HCT116 (cell line): Measurements from ENCODE around the gene TRDMT1. TPM values are rescaled to one million over a fixed set of nuclear protein-coding genes. Genes with fewer than 3 reads are reported as not detected.
A peak's percentile ranks its signal among the peaks of the same experiment; 100 is the strongest.

Experiments used
- ATAC-seq: fragments of 200-7000 bp; cut with Tn5 transposase; 2 replicates; pipeline ENCODE4 v1.9.1; 2020; ENCODE audit warnings: mild to moderate bottlenecking, moderate library complexity
- BruUV-seq: library from RNA; stranded (reverse); fragments of 400-500 nt; replicated peaks from 2 replicates; lab custom pipeline; 2021; lab: Mats Ljungman, UMichigan
- CTCF ChIA-PET: fragments of 300-600 bp; sonication (Branson Sonifier 250); formaldehyde crosslinking; loops from one replicate; lab custom pipeline; 2021; ENCODE audit warnings: antibody characterized with exemption; lab: Charles Lee
- POLR2A ChIA-PET: fragments of 300-600, 350-600 bp; sonication (Branson Sonifier 250); formaldehyde crosslinking; loops from one replicate; lab custom pipeline; 2021; ENCODE audit warnings: antibody characterized with exemption; lab: Charles Lee
- RAD21 ChIA-PET, 2 experiments: fragments of 300-600 bp; sonication (Branson Sonifier 250); formaldehyde crosslinking; loops; one replicate each; lab custom pipeline; 2023; ENCODE audit warnings: low total read pairs in 2 of 2; ENCODE audit not compliant: uncharacterized antibody in 2 of 2, unreplicated experiment in 2 of 2, low non-redundant PET in 1 of 2; lab: Charles Lee
- DNase-seq: peaks from one replicate; pipeline ENCODE4 v3.0.0-alpha.2; 2010; ENCODE audit warnings: low read depth, low spot score
- H2AFZ ChIP-seq: fragments of 200-600 bp; shearing (Covaris generic), sonication (generic); 2 replicates; pipeline ENCODE4 v1.6.1; 2017; ENCODE audit warnings: low read depth, mixed run types, mixed read lengths, antibody characterized with exemption, low read length; ENCODE audit not compliant: poor library complexity, severe bottlenecking
- H3K27ac ChIP-seq: 2 replicates; pipeline ENCODE4 v1.5.1; 2012; ENCODE audit warnings: low read depth, low read length
- H3K27me3 ChIP-seq: fragments of 200-600 bp; sonication (generic); 2 replicates; pipeline ENCODE4 v1.6.1; 2016; ENCODE audit warnings: mixed run types, low read length, mixed read lengths; ENCODE audit not compliant: insufficient read depth
- H3K36me3 ChIP-seq, 2 experiments: fragments of 200-500 bp in 1 of 2; fragments of 200-600 bp in 1 of 2; sonication (Bioruptor generic) in 1 of 2; sonication (generic) in 1 of 2; 2 replicates each; pipeline versions ENCODE4 v1.5.1 to v1.6.1; 2014 to 2016; ENCODE audit warnings: low read length in 2 of 2, inconsistent platforms in 1 of 2, mixed read lengths in 1 of 2, mixed run types in 1 of 2; ENCODE audit not compliant: insufficient read depth in 2 of 2, control insufficient read depth in 1 of 2
- H3K4me1 ChIP-seq, 2 experiments: fragments of 200-600 bp in 1 of 2; sonication (generic) in 1 of 2; 2 replicates each; pipeline versions ENCODE4 v1.5.1 to v1.6.1; 2012 to 2017; ENCODE audit warnings: low read length in 2 of 2, inconsistent platforms in 1 of 2, mild to moderate bottlenecking in 1 of 2, mixed read lengths in 1 of 2, mixed run types in 1 of 2, moderate library complexity in 1 of 2; ENCODE audit not compliant: insufficient read depth in 2 of 2, control insufficient read depth in 1 of 2
- H3K4me2 ChIP-seq: fragments of 200-600 bp; sonication (generic); 2 replicates; pipeline ENCODE4 v1.6.1; 2017; ENCODE audit warnings: mixed run types, low read length, mixed read lengths
- H3K4me3 ChIP-seq, 2 experiments: fragments of 200-600 bp in 1 of 2; sonication (generic) in 1 of 2; replicated peaks in 1 of 2; 2 replicates each; pipeline ENCODE4 v1.5.1; 2011 to 2016; ENCODE audit warnings: low read length in 2 of 2, control low read depth in 1 of 2, low read depth in 1 of 2, mild to moderate bottlenecking in 1 of 2, mixed read lengths in 1 of 2, mixed run types in 1 of 2
- H3K79me2 ChIP-seq: fragments of 200-600 bp; sonication (generic); 2 replicates; pipeline ENCODE4 v1.6.1; 2017; ENCODE audit warnings: mild to moderate bottlenecking, mixed run types, low read length, moderate library complexity, mixed read lengths; ENCODE audit not compliant: insufficient read depth
- H3K9ac ChIP-seq: fragments of 200-600 bp; sonication (generic); 2 replicates; pipeline ENCODE4 v1.6.1; 2016; ENCODE audit warnings: low read length, mixed read lengths
- H3K9me2 ChIP-seq: fragments of 200-600 bp; sonication (generic), shearing (Covaris generic); 2 replicates; pipeline ENCODE4 v1.6.1; 2017; ENCODE audit warnings: mixed run types, mild to moderate bottlenecking, moderate library complexity; ENCODE audit not compliant: insufficient read depth
- H3K9me3 ChIP-seq, 2 experiments: fragments of 200-500 bp in 1 of 2; fragments of 200-600 bp in 1 of 2; sonication (Bioruptor generic) in 1 of 2; sonication (generic) in 1 of 2; 2 replicates each; pipeline ENCODE4 v1.6.1; 2014 to 2017; ENCODE audit warnings: low read length in 2 of 2, mixed read lengths in 2 of 2, inconsistent platforms in 1 of 2, low read depth in 1 of 2, mild to moderate bottlenecking in 1 of 2, mixed run types in 1 of 2, moderate library complexity in 1 of 2; ENCODE audit not compliant: control insufficient read depth in 1 of 2, insufficient read depth in 1 of 2
- H4K20me1 ChIP-seq: fragments of 200-600 bp; sonication (generic), shearing (Covaris generic); 2 replicates; pipeline ENCODE4 v1.6.1; 2017; ENCODE audit warnings: mixed run types, mild to moderate bottlenecking, moderate library complexity; ENCODE audit not compliant: insufficient read depth
- ATF3 ChIP-seq: IDR thresholded peaks from 2 replicates; pipeline ENCODE4 v1.6.1; 2012
- CBX3 ChIP-seq: IDR thresholded peaks from 2 replicates; pipeline ENCODE4 v1.6.1; 2012; ENCODE audit warnings: low read depth
- ELF1 ChIP-seq: IDR thresholded peaks from 2 replicates; pipeline ENCODE4 v1.6.1; 2012; ENCODE audit warnings: low read depth, borderline replicate concordance
- EZH2 ChIP-seq: fragments of 200-600 bp; sonication (generic); IDR thresholded peaks from 2 replicates; pipeline ENCODE4 v1.6.1; 2017; ENCODE audit warnings: antibody characterized with exemption, mixed run types
- EZH2phosphoT487 ChIP-seq: fragments of 200-600 bp; IDR thresholded peaks from 2 replicates; pipeline ENCODE4 v1.6.1; 2018; ENCODE audit warnings: antibody characterized with exemption, borderline replicate concordance
- FOSL1 ChIP-seq: IDR thresholded peaks from 2 replicates; pipeline ENCODE4 v1.6.1; 2012; ENCODE audit warnings: low read depth
- JUND ChIP-seq: IDR thresholded peaks from 2 replicates; pipeline ENCODE4 v1.6.1; 2012
- MAX ChIP-seq: IDR thresholded peaks from 2 replicates; pipeline ENCODE4 v1.6.1; 2012
- POLR2A ChIP-seq: IDR thresholded peaks from 2 replicates; pipeline ENCODE4 v1.7.0; 2011; ENCODE audit warnings: borderline replicate concordance; ENCODE audit not compliant: insufficient read depth, insufficient read length; ENCODE audit errors: extremely low read depth
- POLR2AphosphoS5 ChIP-seq: IDR thresholded peaks from 2 replicates; pipeline ENCODE4 v1.6.1; 2011; ENCODE audit warnings: mild to moderate bottlenecking, low read depth, low read length, moderate library complexity
- RAD21 ChIP-seq: IDR thresholded peaks from 2 replicates; pipeline ENCODE4 v1.6.1; 2012; ENCODE audit warnings: low read depth, mild to moderate bottlenecking
- SIN3A ChIP-seq: IDR thresholded peaks from 2 replicates; pipeline ENCODE4 v1.6.1; 2012; ENCODE audit warnings: low read depth
- SP1 ChIP-seq: IDR thresholded peaks from 2 replicates; pipeline ENCODE4 v1.6.1; 2012; ENCODE audit warnings: low read depth
- SRF ChIP-seq: IDR thresholded peaks from 2 replicates; pipeline ENCODE4 v1.6.1; 2012; ENCODE audit warnings: low read depth
- TCF7L2 ChIP-seq: IDR thresholded peaks from 2 replicates; pipeline ENCODE4 v1.7.0; 2011; ENCODE audit warnings: borderline replicate concordance, inconsistent platforms; ENCODE audit not compliant: insufficient read depth, insufficient read length; ENCODE audit errors: extremely low read depth
- YY1 ChIP-seq: IDR thresholded peaks from 2 replicates; pipeline ENCODE4 v1.6.1; 2011; ENCODE audit warnings: low read length, low read depth, moderate library complexity, mild to moderate bottlenecking; ENCODE audit not compliant: insufficient replicate concordance; ENCODE audit errors: extremely low read depth
- ZBTB33 ChIP-seq: IDR thresholded peaks from 2 replicates; pipeline ENCODE4 v1.6.1; 2011; ENCODE audit warnings: mild to moderate bottlenecking, low read length, moderate library complexity; ENCODE audit not compliant: insufficient replicate concordance; ENCODE audit errors: extremely low read depth
- ZFX ChIP-seq: fragments of 450-650 bp; IDR thresholded peaks from 2 replicates; pipeline ENCODE4 v1.6.1; 2017
- intact Hi-C: fragments of 100-400 bp; cut with micrococcal nuclease; formaldehyde crosslinking; loops from 2 replicates; pipeline ENCODE4 v1.10.0; 2022
- total RNA-seq: library from RNA; stranded (reverse); gene quantifications from one replicate; pipeline ENCODE4 v1.2.1, GENCODE V29; 2021; ENCODE audit not compliant: unreplicated experiment

Gene TRDMT1
- total RNA-seq, 1 experiment from 2014 or later = 8.6 TPM

- peak overlapping the region; percentile 16; the same call in 1 of the 2 replicates for H3K9ac ChIP-seq
- no peak for TF ChIP-seq ELF1
- no peak for TF ChIP-seq SP1
- no peak for TF ChIP-seq FOSL1
- TF ChIP-seq CBX3 = no peak; the same call in 1 of the 2 replicates
- TF ChIP-seq SRF = no peak
- TF ChIP-seq EZH2 = no peak
- TF ChIP-seq JUND = no peak
- no peaks in the 10 kb centered on the region for H3K9me3 ChIP-seq
- no peaks in the 10 kb centered on the region for H4K20me1 ChIP-seq
- RAD21 ChIA-PET = no interaction called here
- no peak overlapping the region; the same call in 1 of the 2 replicates for H3K27ac ChIP-seq
- no peaks in the 10 kb centered on the region for H3K27me3 ChIP-seq
- H3K4me1 ChIP-seq = peaks cover 24 to 35% of the 10 kb centered on the region in 2 experiments
- ATAC-seq (no peak), DNase-seq (no peak)
- H3K79me2 ChIP-seq = no peaks in the 10 kb centered on the region
- H3K4me2 ChIP-seq = peak overlapping the region; percentile 51
- BruUV-seq = TSS peak; percentile 77
- H3K36me3 ChIP-seq = no peaks in the 10 kb centered on the region
- POLR2A ChIA-PET = interaction anchor here (2.4 kb wide), 1 partner anchor 13 kb away, joined by 13 read pairs; the partner anchor contains the start of gene TRDMT1
- CTCF ChIA-PET = interaction anchor here (1.1 kb wide), 1 partner anchor 14 kb away, joined by 3 read pairs; the partner anchor contains the start of gene VIM
- H2AFZ ChIP-seq = peak overlapping the region; percentile 95
- peak overlapping the region in 1 of 2 experiments; percentile 10; a peak in 1 of 4 replicates for H3K4me3 ChIP-seq
- no peaks in the 10 kb centered on the region for H3K9me2 ChIP-seq
- intact Hi-C loops = no loop called here
Observed at GRCh38 chr10:17214526-17214925, 13.1 kb upstream of the TRDMT1 start.

GRCh38 chr10:17213646-17214349 is 12.3 kb upstream of the TRDMT1 start:
- intact Hi-C loops = no loop called here
- no peaks in the 10 kb centered on the region for H3K9me2 ChIP-seq
- BruUV-seq = no TSS peak
- H2AFZ ChIP-seq = no peak overlapping the region
- peaks cover 24 to 35% of the 10 kb centered on the region in 2 experiments for H3K4me1 ChIP-seq
- H3K9ac ChIP-seq = no peak overlapping the region
- CTCF ChIA-PET = interaction anchor here (1.1 kb wide), 2 partner anchors 15 to 322 kb away, joined by 3 read pairs; partner anchors contain the start of gene VIM
- H3K4me2 ChIP-seq = no peak overlapping the region
- TF ChIP-seq ATF3 (no peak), MAX (no peak), EZH2phosphoT487 (no peak), JUND (no peak), FOSL1 (no peak), SP1 (no peak), SIN3A (no peak), TCF7L2 (no peak), CBX3 (no peak), ELF1 (no peak), ZFX (no peak), YY1 (no peak), RAD21 (no peak), POLR2AphosphoS5 (no peak), ZBTB33 (no peak), POLR2A (no peak), EZH2 (no peak)
- ATAC-seq (no peak), DNase-seq (no peak)
- POLR2A ChIA-PET = interaction anchor here (1.1 to 2.4 kb wide), 2 partner anchors 13 to 322 kb away, joined by 3 to 13 read pairs; partner anchors contain the start of gene TRDMT1
- H3K27me3 ChIP-seq = no peaks in the 10 kb centered on the region
- H3K9me3 ChIP-seq = no peaks in the 10 kb centered on the region
- H3K36me3 ChIP-seq = no peaks in the 10 kb centered on the region
- no peaks in the 10 kb centered on the region for H4K20me1 ChIP-seq
- H3K79me2 ChIP-seq = no peaks in the 10 kb centered on the region
- RAD21 ChIA-PET = no interaction called here
- H3K4me3 ChIP-seq = no peak overlapping the region
- no peak overlapping the region for H3K27ac ChIP-seq
